KOPT-K1 (cell line): Measurements from ENCODE around the gene REEP1.

Experiments used
- H3K27ac ChIP-seq: fragments of 200-600 bp; sonication (generic); 2 replicates; pipeline ENCODE4 v1.5.1; 2016; ENCODE audit warnings: antibody characterized with exemption, mild to moderate bottlenecking, low read depth, low read length; ENCODE audit not compliant: poor library complexity, severe bottlenecking
- H3K36me3 ChIP-seq: fragments of 200-600 bp; sonication (generic); 2 replicates; pipeline ENCODE4 v1.5.1; 2017; ENCODE audit warnings: antibody characterized with exemption, mild to moderate bottlenecking, low read length, moderate library complexity; ENCODE audit not compliant: insufficient read depth
- H3K9me3 ChIP-seq: fragments of 200-600 bp; sonication (generic); 2 replicates; pipeline ENCODE4 v1.5.1; 2017; ENCODE audit warnings: antibody characterized with exemption, low read length, mild to moderate bottlenecking; ENCODE audit not compliant: insufficient read depth, poor library complexity, severe bottlenecking

REEP1 gene

GRCh38 chr2:86224645-86225355 lies 112.6 kb downstream of the REEP1 start:
- Histone ChIP-seq H3K27ac (no peak overlapping the region), H3K36me3 (no peaks in the 10 kb centered on the region), H3K9me3 (no peaks in the 10 kb centered on the region)

GRCh38 chr2:86223927-86224560 lies 113.4 kb downstream of the REEP1 start:
- Histone ChIP-seq H3K9me3 (no peaks in the 10 kb centered on the region), H3K27ac (no peak overlapping the region), H3K36me3 (no peaks in the 10 kb centered on the region)

- no peak overlapping the region for H3K27ac ChIP-seq
- no peaks in the 10 kb centered on the region for H3K36me3 ChIP-seq
- H3K9me3 ChIP-seq = no peaks in the 10 kb centered on the region
Observed at GRCh38 chr2:86223140-86223926, 114.1 kb downstream of the REEP1 start.

GRCh38 chr2:86221066-86221684 lies 116.3 kb downstream of the REEP1 start:
- no peaks in the 10 kb centered on the region for H3K9me3 ChIP-seq
- no peak overlapping the region for H3K27ac ChIP-seq

GRCh38 chr2:86219896-86220295 lies 117.5 kb downstream of the REEP1 start:
- Histone ChIP-seq H3K27ac (no peak overlapping the region), H3K36me3 (no peaks in the 10 kb centered on the region), H3K9me3 (no peaks in the 10 kb centered on the region)

More at GRCh38 chr2:86221066-86221684, 116.3 kb downstream of the REEP1 start:
- no peaks in the 10 kb centered on the region for H3K36me3 ChIP-seq

GRCh38 chr2:86218124-86218523 lies 119.3 kb downstream of the REEP1 start:
- no peak overlapping the region for H3K27ac ChIP-seq
- peaks cover 15% of the 10 kb centered on the region for H3K36me3 ChIP-seq
- no peaks in the 10 kb centered on the region for H3K9me3 ChIP-seq

- H3K27ac ChIP-seq = no peak overlapping the region
- peaks cover 27% of the 10 kb centered on the region for H3K36me3 ChIP-seq
- no peaks in the 10 kb centered on the region for H3K9me3 ChIP-seq
Observed at GRCh38 chr2:86216575-86217555, 120.6 kb downstream of the REEP1 start.

GRCh38 chr2:86214503-86214832 lies 123.0 kb downstream of the REEP1 start:
- H3K36me3 ChIP-seq = peaks cover 51% of the 10 kb centered on the region
- no peak overlapping the region for H3K27ac ChIP-seq

GRCh38 chr2:86213699-86214502 lies 123.5 kb downstream of the REEP1 start:
- peaks cover 57% of the 10 kb centered on the region for H3K36me3 ChIP-seq
- no peak overlapping the region for H3K27ac ChIP-seq
- no peaks in the 10 kb centered on the region for H3K9me3 ChIP-seq

More at GRCh38 chr2:86214503-86214832, 123.0 kb downstream of the REEP1 start:
- H3K9me3 ChIP-seq = no peaks in the 10 kb centered on the region

GRCh38 chr2:86213056-86213455 lies 124.4 kb downstream of the REEP1 start:
- Histone ChIP-seq H3K36me3 (peaks cover 66% of the 10 kb centered on the region), H3K9me3 (no peaks in the 10 kb centered on the region), H3K27ac (no peak overlapping the region)

- Histone ChIP-seq H3K9me3 (no peaks in the 10 kb centered on the region), H3K36me3 (peaks cover 78% of the 10 kb centered on the region), H3K27ac (no peak overlapping the region)
Observed at GRCh38 chr2:86211796-86212188, 125.6 kb downstream of the REEP1 start.

- Histone ChIP-seq H3K27ac (no peak overlapping the region), H3K36me3 (peaks cover 84% of the 10 kb centered on the region), H3K9me3 (no peaks in the 10 kb centered on the region)
Observed at GRCh38 chr2:86211033-86211795, 126.2 kb downstream of the REEP1 start.

GRCh38 chr2:86204458-86204857 lies 133.0 kb downstream of the REEP1 start:
- H3K27ac ChIP-seq = no peak overlapping the region
- peaks cover 59% of the 10 kb centered on the region for H3K36me3 ChIP-seq
- H3K9me3 ChIP-seq = no peaks in the 10 kb centered on the region
